ENCODE measurements around the gene CCR7. TPM values are rescaled to one million over a fixed set of nuclear protein-coding genes. Genes with fewer than 3 reads are reported as not detected.
A peak's percentile ranks its signal among the peaks of the same experiment; 100 is the strongest.

The CCR7 gene
- total and polyA plus RNA-seq, 2 of the 4 experiments (the other 2 are of a cell fraction): 0.14 to 0.36 TPM

DNA sequence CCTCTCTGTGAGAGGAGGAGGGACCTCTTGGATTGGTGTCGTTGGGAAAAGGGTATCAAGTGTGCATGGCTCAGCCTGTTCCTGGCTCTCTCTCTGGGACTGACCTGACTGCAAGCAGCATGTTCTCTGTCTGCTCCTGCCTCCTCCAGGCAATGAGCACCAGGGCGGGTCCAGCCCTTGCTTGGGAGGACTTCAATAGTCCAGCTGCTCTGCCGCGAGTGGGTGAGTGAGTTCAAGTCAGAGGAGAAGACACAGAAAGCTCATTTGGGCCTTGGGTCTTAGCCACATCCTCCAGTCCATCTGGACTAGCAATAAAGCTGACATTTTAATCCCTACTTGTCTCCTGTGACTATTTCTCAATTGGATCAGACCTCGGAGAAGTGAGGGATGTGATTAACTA is 38.6 kb downstream of the CCR7 start:
- DNase-seq (no peak), ATAC-seq (ENCODE audit: low read depth) (no peak)
- Histone ChIP-seq H2AFZ (replicated peaks; ENCODE audit: low read length, poor library complexity) (peak overlapping the region; percentile 70), H2BK120ac (ENCODE audit: low read depth, low read length) (peak overlapping the region; percentile 64), H3K9ac (ENCODE audit: low read depth, low read length) (no peak overlapping the region), H3K14ac (replicated peaks; ENCODE audit: low read depth, low read length) (no peak overlapping the region), H2BK15ac (ENCODE audit: low read depth, low read length) (peak overlapping the region; percentile 71; the same call in 2 of the 3 replicates), H3K79me1 (ENCODE audit: low read depth in 1 of 2, low read length in 2 of 2) (no peaks in the 10 kb centered on the region), H4K20me1 (ENCODE audit: insufficient read depth, low read length) (no peaks in the 10 kb centered on the region), H2AK9ac (replicated peaks; ENCODE audit: low read depth, low read length, poor library complexity) (no peak overlapping the region), H2BK20ac (ENCODE audit: low read depth, low read length) (peak overlapping the region; percentile 30; the same call in 1 of the 2 replicates), H3K9me3 (ENCODE audit: control insufficient read depth, insufficient read depth, low read length) (peaks cover 2% of the 10 kb centered on the region; the same call in 1 of the 2 replicates), H3K4ac (ENCODE audit: low read depth, low read length) (peak overlapping the region; percentile 69), H3K27me3 (ENCODE audit: control insufficient read depth, insufficient read depth, low read length) (no peaks in the 10 kb centered on the region), H2BK5ac (ENCODE audit: low read depth, low read length, poor library complexity, severe bottlenecking) (peak overlapping the region; percentile 1), H3K23ac (ENCODE audit: low read depth, low read length) (no peak overlapping the region), H3K18ac (ENCODE audit: low read depth, low read length) (peak overlapping the region; percentile 46; the same call in 1 of the 2 replicates), H3K4me3 (ENCODE audit: insufficient read depth, low read depth, low read length) (no peak overlapping the region), H4K8ac (ENCODE audit: low read depth in 2 of 2, low read length in 2 of 2) (peak overlapping the region in 1 of 2 experiments; percentile 25; a peak in 2 of 4 replicates), H3K4me2 (ENCODE audit: low read depth, low read length) (no peak overlapping the region), H3K56ac (ENCODE audit: extremely low read depth, insufficient read depth, low read length) (no peak overlapping the region), H2AK5ac (ENCODE audit: low read depth, low read length) (peak overlapping the region; percentile 93), H3K9me1 (ENCODE audit: insufficient read depth, low read length) (peaks cover 6% of the 10 kb centered on the region; the same call in 1 of the 2 replicates), H3K4me1 (ENCODE audit: control insufficient read depth, insufficient read depth, low read length) (peaks cover 16% of the 10 kb centered on the region), H3K27ac (ENCODE audit: insufficient read depth, low read length) (no peak overlapping the region), H3K36me3 (ENCODE audit: control insufficient read depth, insufficient read depth, low read length) (no peaks in the 10 kb centered on the region), H4K91ac (ENCODE audit: insufficient read depth, low read depth, low read length) (peak overlapping the region; percentile 58), H4K5ac (ENCODE audit: low read depth, low read length) (peak overlapping the region; percentile 34; the same call in 1 of the 2 replicates)
- dilution Hi-C loops (cut with HindIII; ENCODE audit: low sequenced_read_pairs, unreplicated experiment) (no loop called here), in situ Hi-C loops (cut with MboI; ENCODE audit: low sequenced_read_pairs) (no loop called here), intact Hi-C loops (cut with micrococcal nuclease) (no loop called here)
- no TSS peak for BruUV-seq (replicated peaks)
- CTCF ChIA-PET: no interaction called here
- WGBS, 2 experiments (ENCODE audit: extremely low coverage in 2 of 2, insufficient read length in 1 of 2): 40% methylated on average over 1 of the region's 5 CpGs; no CpG with 5 or more reads in 1 of the 2 experiments
- TF ChIP-seq MAFK (IDR thresholded peaks at IDR 0.05; ENCODE audit: low read depth, low read length) (no peak), MAZ (IDR thresholded peaks at IDR 0.05; ENCODE audit: borderline replicate concordance, low read depth, low read length) (no peak)
- POLR2A ChIA-PET (ENCODE audit: unreplicated experiment): interaction anchor here (0.7 kb wide), 1 partner anchor 50 kb away, joined by 3 read pairs; no protein-coding TSS in a partner anchor

All from IMR-90 (cell line).